Epithelial cell of proximal tubule (primary cell): ENCODE measurements around the gene PPP1R16B. TPM values are rescaled to one million over a fixed set of nuclear protein-coding genes. Genes with fewer than 3 reads are reported as not detected.
A peak's percentile ranks its signal among the peaks of the same experiment; 100 is the strongest.

ENCODE experiments used
- DNase-seq: peaks from one replicate; pipeline ENCODE4 v3.0.0-alpha.2; 2011; ENCODE audit warnings: low read depth
- H3K4me3 ChIP-seq: 2 replicates; pipeline ENCODE4 v1.5.1; 2011; ENCODE audit warnings: low read depth, mild to moderate bottlenecking, low read length
- total RNA-seq: library from RNA; depleted of rRNA; stranded (reverse); fragments of >200 nt; gene quantifications from 2 replicates; pipeline ENCODE4 v1.2.3, GENCODE V29; 2015
- TF ChIP-seq, protein P1 (sequence below): conservative IDR thresholded peaks from 2 replicates; pipeline ENCODE4 v1.5.1; 2012; ENCODE audit warnings: low read depth, mild to moderate bottlenecking, low read length

The PPP1R16B gene
- total RNA-seq, 1 donor from 2014 or later: not detected

DNA sequence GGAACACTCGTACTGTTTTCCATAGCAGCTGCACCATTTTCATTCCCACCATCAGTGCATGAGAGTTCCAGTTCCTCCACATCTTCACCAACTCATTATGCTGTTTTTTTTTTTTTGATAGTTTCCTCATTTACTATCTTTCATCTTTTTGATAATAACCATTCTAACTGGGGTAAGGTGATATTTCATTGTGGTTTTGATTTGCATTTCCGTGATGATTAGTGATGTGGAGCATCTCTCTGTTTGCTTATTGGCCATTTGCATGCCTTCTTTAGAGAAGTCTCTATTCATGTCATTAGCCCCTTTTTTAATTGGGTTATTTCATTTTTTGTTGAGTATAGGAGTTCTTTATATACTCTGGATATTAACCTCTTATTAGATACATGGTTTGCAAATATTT is 31.3 kb upstream of the PPP1R16B start:
- H3K4me3 ChIP-seq: no peak overlapping the region
- DNase-seq: no peak
- TF ChIP-seq, protein P1, sequence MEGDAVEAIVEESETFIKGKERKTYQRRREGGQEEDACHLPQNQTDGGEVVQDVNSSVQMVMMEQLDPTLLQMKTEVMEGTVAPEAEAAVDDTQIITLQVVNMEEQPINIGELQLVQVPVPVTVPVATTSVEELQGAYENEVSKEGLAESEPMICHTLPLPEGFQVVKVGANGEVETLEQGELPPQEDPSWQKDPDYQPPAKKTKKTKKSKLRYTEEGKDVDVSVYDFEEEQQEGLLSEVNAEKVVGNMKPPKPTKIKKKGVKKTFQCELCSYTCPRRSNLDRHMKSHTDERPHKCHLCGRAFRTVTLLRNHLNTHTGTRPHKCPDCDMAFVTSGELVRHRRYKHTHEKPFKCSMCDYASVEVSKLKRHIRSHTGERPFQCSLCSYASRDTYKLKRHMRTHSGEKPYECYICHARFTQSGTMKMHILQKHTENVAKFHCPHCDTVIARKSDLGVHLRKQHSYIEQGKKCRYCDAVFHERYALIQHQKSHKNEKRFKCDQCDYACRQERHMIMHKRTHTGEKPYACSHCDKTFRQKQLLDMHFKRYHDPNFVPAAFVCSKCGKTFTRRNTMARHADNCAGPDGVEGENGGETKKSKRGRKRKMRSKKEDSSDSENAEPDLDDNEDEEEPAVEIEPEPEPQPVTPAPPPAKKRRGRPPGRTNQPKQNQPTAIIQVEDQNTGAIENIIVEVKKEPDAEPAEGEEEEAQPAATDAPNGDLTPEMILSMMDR: no peak

DNA sequence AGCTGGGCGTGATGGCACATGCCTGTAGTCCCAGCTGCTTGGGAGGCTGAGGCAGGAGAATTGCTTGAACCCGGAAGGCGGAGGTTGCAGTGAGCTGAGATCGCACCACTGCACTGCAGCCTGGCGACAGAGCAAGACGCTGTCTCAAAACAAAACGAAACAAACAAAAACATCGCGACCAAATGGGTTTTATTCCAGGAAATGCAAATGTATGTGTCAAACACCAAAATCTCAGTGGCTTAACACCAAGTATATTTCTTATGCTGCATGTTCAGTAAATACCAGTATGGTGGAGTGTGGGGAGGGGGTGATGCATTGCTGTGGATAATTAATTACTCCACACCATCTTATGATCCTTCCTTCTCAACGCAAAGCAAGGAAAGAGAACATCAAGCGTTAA is 29.1 kb upstream of the PPP1R16B start:
- H3K4me3 ChIP-seq: no peak overlapping the region
- no peak for DNase-seq
- TF ChIP-seq, protein P1: no peak

DNA sequence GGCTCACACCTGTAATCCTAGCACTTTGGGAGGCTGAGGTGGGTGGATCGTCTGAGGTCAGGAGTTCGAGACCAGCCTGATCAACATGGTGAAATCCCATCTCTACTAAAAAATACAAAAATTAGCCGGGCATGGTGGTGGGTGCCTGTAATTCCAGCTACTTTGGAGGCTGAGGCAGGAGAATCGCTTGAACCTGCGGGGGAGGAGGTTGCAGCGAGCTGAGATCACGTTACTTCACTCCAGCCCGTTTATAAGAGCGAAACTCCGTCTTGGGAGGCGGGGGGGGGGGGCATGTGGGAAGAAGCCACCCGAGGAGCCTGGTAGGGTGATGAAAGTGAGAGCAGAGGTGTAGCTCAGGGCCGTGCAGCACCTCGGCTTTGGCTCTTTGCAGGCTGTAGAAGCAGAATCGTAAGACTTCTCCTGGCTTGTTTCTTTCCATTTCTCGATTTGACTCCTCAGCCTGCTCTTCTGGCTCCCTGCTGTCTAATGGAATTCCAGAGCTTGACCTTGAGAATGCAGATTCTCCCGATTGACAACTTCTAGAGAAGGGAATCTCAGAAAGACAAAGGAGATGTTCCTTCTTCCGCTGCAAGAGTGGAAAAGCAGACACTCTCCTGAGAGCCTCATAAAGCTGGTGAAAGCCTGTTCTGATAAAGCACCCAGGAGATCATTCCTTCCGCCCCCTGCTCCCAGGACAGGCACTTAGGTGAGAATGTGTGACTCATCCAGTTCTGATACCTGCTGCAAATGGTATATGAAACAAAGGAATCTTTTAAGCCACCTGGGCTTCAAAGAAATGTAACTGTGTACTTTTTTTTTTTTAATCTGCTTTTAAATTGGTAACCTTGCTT is 26.0 kb upstream of the PPP1R16B start:
- no peak overlapping the region for H3K4me3 ChIP-seq
- TF ChIP-seq, protein P1: no peak
- no peak for DNase-seq

DNA sequence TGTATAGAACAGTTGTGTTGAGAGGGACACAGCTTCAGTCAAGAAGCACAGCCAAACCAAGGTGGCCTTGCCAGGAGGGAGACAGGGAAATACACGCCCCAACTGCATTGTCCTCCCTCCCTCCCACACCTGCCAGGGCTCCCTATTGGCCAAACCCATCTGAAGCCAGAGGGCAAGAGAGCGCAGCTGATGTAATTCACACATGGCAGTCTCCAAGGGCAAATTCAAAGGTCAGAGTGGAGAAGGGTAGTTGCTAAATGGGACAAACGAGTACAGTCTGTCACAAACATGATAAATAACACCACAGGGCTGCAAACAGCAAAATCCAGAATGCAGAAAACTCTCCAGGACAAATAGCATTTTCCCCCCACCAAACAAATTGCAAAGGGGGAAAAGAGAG is 23.2 kb upstream of the PPP1R16B start:
- TF ChIP-seq, protein P1: no peak
- H3K4me3 ChIP-seq: no peak overlapping the region
- DNase-seq: no peak

DNA sequence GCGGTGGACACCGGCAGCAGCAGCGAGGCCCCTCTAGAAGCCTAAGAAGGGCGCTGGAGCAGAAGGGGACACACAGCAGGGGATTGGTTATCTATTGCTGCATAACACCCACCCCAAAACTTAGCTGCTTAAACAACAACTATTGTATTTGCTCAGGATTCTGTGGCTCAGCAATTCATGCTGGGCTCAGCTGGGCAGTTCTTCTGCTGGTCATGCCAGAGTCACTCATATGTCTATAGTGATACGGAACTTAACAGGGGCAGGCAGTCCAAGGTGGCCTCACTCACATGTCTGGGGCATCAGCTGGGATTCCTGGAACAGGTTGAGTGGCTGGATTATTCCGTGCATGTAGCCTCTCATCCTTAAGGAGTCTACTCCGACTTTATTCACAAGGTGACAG is 17.6 kb upstream of the PPP1R16B start:
- no peak for DNase-seq
- TF ChIP-seq, protein P1: no peak
- H3K4me3 ChIP-seq: no peak overlapping the region

DNA sequence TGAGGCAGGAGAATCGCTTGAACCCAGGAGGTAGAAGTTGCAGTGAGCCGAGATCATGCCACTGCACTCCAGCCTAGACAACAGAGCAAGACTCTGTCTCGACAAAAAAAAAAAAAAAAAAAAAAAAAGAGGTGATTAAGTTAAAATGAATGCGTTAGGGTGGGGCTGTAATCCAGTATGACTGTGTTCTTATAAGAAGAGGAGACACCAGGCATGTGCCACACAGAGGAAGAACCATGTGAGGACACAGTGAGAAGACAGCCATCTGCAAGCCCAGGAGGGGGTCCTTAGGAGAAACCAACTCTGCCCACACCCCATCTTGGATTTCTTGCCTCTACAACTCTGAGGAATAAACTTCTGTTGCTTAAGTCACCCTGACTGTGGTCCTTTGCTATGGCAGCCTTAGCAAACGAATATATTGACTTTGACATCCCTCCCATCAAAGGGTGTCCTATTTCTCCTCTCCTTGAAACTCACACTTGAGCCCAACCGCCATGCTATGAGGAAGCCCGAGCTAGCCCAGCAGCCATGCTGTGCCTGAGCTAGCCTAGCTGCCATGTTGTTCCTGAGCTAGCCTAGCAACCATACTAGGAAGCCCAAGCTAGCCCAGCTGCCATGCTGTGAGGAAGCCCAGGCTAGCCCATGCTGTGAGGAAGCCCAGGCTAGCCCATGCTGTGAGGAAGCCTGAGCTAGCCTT is 15.8 kb upstream of the PPP1R16B start:
- DNase-seq: peak; percentile 3

More for the DNA sequence above, 15.8 kb upstream of the PPP1R16B start:
- no peak overlapping the region for H3K4me3 ChIP-seq
- TF ChIP-seq, protein P1: no peak
